H9 (cell line): ENCODE results near the gene CFAP45. TPM values are rescaled to one million over a fixed set of nuclear protein-coding genes. Genes with fewer than 3 reads are reported as not detected.

Source experiments
- DNase-seq: peaks from one replicate; pipeline ENCODE4 v3.0.0-alpha.2; 2017
- H2AFZ ChIP-seq: one replicate; pipeline ENCODE4 v1.6.1; 2013; ENCODE audit warnings: mild to moderate bottlenecking, low read length, control low read depth, moderate library complexity
- H2AK5ac ChIP-seq: 2 replicates; pipeline ENCODE4 v1.6.1; 2013; ENCODE audit warnings: low read length, control low read depth, mixed read lengths; ENCODE audit not compliant: insufficient read length
- H2BK120ac ChIP-seq: one replicate; pipeline ENCODE4 v1.6.1; 2013; ENCODE audit warnings: low read depth, mild to moderate bottlenecking, low read length, control low read depth, inconsistent platforms; ENCODE audit not compliant: poor library complexity, severe bottlenecking
- H2BK12ac ChIP-seq: 2 replicates; pipeline ENCODE4 v1.6.1; 2013; ENCODE audit warnings: low read length, control low read depth, mixed read lengths, low read depth; ENCODE audit not compliant: insufficient read length
- H2BK15ac ChIP-seq: 2 replicates; pipeline ENCODE4 v1.6.1; 2013; ENCODE audit warnings: low read depth, low read length, control low read depth
- H2BK20ac ChIP-seq: one replicate; pipeline ENCODE4 v1.6.1; 2013; ENCODE audit warnings: low read depth, mild to moderate bottlenecking, low read length, control low read depth, inconsistent platforms; ENCODE audit not compliant: poor library complexity, severe bottlenecking
- H2BK5ac ChIP-seq: 2 replicates; pipeline ENCODE4 v1.6.1; 2013; ENCODE audit warnings: low read length, control low read depth, mixed read lengths; ENCODE audit not compliant: insufficient read length
- H3K14ac ChIP-seq: 2 replicates; pipeline ENCODE4 v1.6.1; 2013; ENCODE audit warnings: low read length, control low read depth; ENCODE audit not compliant: insufficient read depth
- H3K18ac ChIP-seq: 2 replicates; pipeline ENCODE4 v1.6.1; 2013; ENCODE audit warnings: low read depth, mild to moderate bottlenecking, mixed read lengths, low read length, control low read depth; ENCODE audit not compliant: insufficient read length
- H3K23ac ChIP-seq: 2 replicates; pipeline ENCODE4 v1.6.1; 2013; ENCODE audit warnings: low read length, control low read depth, mixed read lengths, low read depth; ENCODE audit not compliant: insufficient read length
- H3K23me2 ChIP-seq: 2 replicates; pipeline ENCODE4 v1.6.1; 2013; ENCODE audit warnings: low read depth, mild to moderate bottlenecking, mixed read lengths, low read length, control low read depth; ENCODE audit not compliant: insufficient read length, poor library complexity, severe bottlenecking
- H3K27ac ChIP-seq: 2 replicates; pipeline ENCODE4 v1.5.1; 2013; ENCODE audit warnings: low read length, control low read depth, mixed read lengths, low read depth; ENCODE audit not compliant: insufficient read length
- H3K27me3 ChIP-seq: 2 replicates; pipeline ENCODE4 v1.6.1; 2013; ENCODE audit warnings: low read length, control low read depth, inconsistent platforms; ENCODE audit not compliant: insufficient read depth
- H3K4ac ChIP-seq: 2 replicates; pipeline ENCODE4 v1.6.1; 2013; ENCODE audit warnings: low read depth, mild to moderate bottlenecking, control low read depth, inconsistent platforms, low read length, moderate library complexity
- H3K4me1 ChIP-seq: 2 replicates; pipeline ENCODE4 v1.6.1; 2013; ENCODE audit warnings: low read length, control low read depth, inconsistent platforms; ENCODE audit not compliant: insufficient read depth
- H3K4me2 ChIP-seq: 2 replicates; pipeline ENCODE4 v1.6.1; 2013; ENCODE audit warnings: low read length, control low read depth, mixed read lengths; ENCODE audit not compliant: insufficient read length, insufficient read depth
- H3K56ac ChIP-seq: 2 replicates; pipeline ENCODE4 v1.6.1; 2013; ENCODE audit warnings: low read depth, mild to moderate bottlenecking, mixed read lengths, low read length, control low read depth; ENCODE audit not compliant: insufficient read length
- H3K79me1 ChIP-seq: 2 replicates; pipeline ENCODE4 v1.6.1; 2013; ENCODE audit warnings: low read depth, mild to moderate bottlenecking, moderate library complexity, low read length, control low read depth, inconsistent platforms; ENCODE audit not compliant: insufficient read depth, poor library complexity, severe bottlenecking
- H3K79me2 ChIP-seq: 2 replicates; pipeline ENCODE4 v1.6.1; 2013; ENCODE audit warnings: low read length, control low read depth, inconsistent platforms; ENCODE audit not compliant: insufficient read depth
- H3K9ac ChIP-seq: 2 replicates; pipeline ENCODE4 v1.6.1; 2013; ENCODE audit warnings: low read length, control low read depth, mixed read lengths; ENCODE audit not compliant: insufficient read length; ENCODE audit errors: extremely low read depth
- H3K9me3 ChIP-seq: one replicate; pipeline ENCODE4 v1.6.1; 2013; ENCODE audit warnings: low read depth, low read length, inconsistent platforms; ENCODE audit not compliant: control insufficient read depth
- H3T11ph ChIP-seq: one replicate; pipeline ENCODE4 v1.6.1; 2013; ENCODE audit warnings: mild to moderate bottlenecking, low read length, control low read depth, inconsistent platforms
- H4K20me1 ChIP-seq: one replicate; pipeline ENCODE4 v1.6.1; 2013; ENCODE audit not compliant: control insufficient read depth, insufficient read length, insufficient read depth
- H4K5ac ChIP-seq: 2 replicates; pipeline ENCODE4 v1.6.1; 2013; ENCODE audit warnings: low read depth, mild to moderate bottlenecking, mixed read lengths, low read length, control low read depth; ENCODE audit not compliant: insufficient read length
- H4K8ac ChIP-seq: replicated peaks from 2 replicates; pipeline ENCODE4 v1.6.1; 2013; ENCODE audit warnings: low read length, control low read depth, mixed read lengths, low read depth; ENCODE audit not compliant: insufficient read length
- H4K91ac ChIP-seq: 2 replicates; pipeline ENCODE4 v1.6.1; 2013; ENCODE audit warnings: low read depth, mild to moderate bottlenecking, moderate library complexity, mixed read lengths, low read length, control low read depth; ENCODE audit not compliant: insufficient read length
- H3K27ac Mint-ChIP-seq, 3 experiments: 2 replicates in 2 of 3; 3 replicates in 1 of 3; pipeline ENCODE4 v1.8.0; 2020 to 2021; ENCODE audit warnings: mixed read lengths in 3 of 3, mild to moderate bottlenecking in 1 of 3, moderate library complexity in 1 of 3
- H3K27me3 Mint-ChIP-seq: 2 replicates; pipeline ENCODE4 v1.8.0; 2021; ENCODE audit warnings: low read depth, mild to moderate bottlenecking, moderate library complexity, mixed read lengths
- H3K36me3 Mint-ChIP-seq, 3 experiments: 2 replicates in 2 of 3; 3 replicates in 1 of 3; pipeline ENCODE4 v1.8.0; 2020 to 2021; ENCODE audit warnings: low read depth in 3 of 3, mixed read lengths in 3 of 3; ENCODE audit not compliant: insufficient read depth in 1 of 3
- H3K4me1 Mint-ChIP-seq, 2 experiments: 2 replicates each; pipeline ENCODE4 v1.8.0; 2020; ENCODE audit warnings: mixed read lengths in 2 of 2
- H3K4me3 Mint-ChIP-seq, 2 experiments: 2 replicates in 1 of 2; 3 replicates in 1 of 2; pipeline ENCODE4 v1.8.0; 2020 to 2021; ENCODE audit warnings: mild to moderate bottlenecking in 2 of 2, mixed read lengths in 2 of 2, moderate library complexity in 1 of 2
- H3K9me3 Mint-ChIP-seq, 2 experiments: 2 replicates in 1 of 2; 3 replicates in 1 of 2; pipeline ENCODE4 v1.8.0; 2020; ENCODE audit warnings: mild to moderate bottlenecking in 2 of 2, mixed read lengths in 2 of 2, moderate library complexity in 1 of 2
- CTCF ChIP-seq: fragments of 200-600 bp; sonication (generic); conservative IDR thresholded peaks from 3 replicates; pipeline ENCODE4 v1.8.0; 2021; ENCODE audit warnings: antibody characterized with exemption, mild to moderate bottlenecking
- WGBS: extraction: QIAGEN DNeasy Blood & Tissue Kit; methylation state at CpG from one replicate; pipeline ENCODE4 v1.1.7; 2013; ENCODE audit warnings: missing lambda C conversion rate, low lambda C conversion rate, mixed read lengths; ENCODE audit not compliant: insufficient read length; ENCODE audit errors: extremely low coverage; 5-methylcytosine and 5-hydroxymethylcytosine counted together
- total RNA-seq: library from RNA; stranded (reverse); gene quantifications from 2 replicates; pipeline ENCODE4 v1.2.1, GENCODE V29; 2021

Gene CFAP45
- total RNA-seq, 1 experiment from 2014 or later = 0.85 TPM

GRCh38 chr1:159855709-159856108 lies 44.3 kb downstream of the CFAP45 start:
- no peak overlapping the region for H3K27ac Mint-ChIP-seq
- no peak overlapping the region; a peak in 1 of 5 replicates for H3K4me3 Mint-ChIP-seq
- no peak overlapping the region for H3K9ac ChIP-seq
- no peak for DNase-seq
- no peaks in the 10 kb centered on the region for H3K9me3 ChIP-seq
- no peak overlapping the region for H3K56ac ChIP-seq
- no peak overlapping the region for H3K4me2 ChIP-seq
- no peaks in the 10 kb centered on the region for H4K20me1 ChIP-seq
- no peak overlapping the region for H4K8ac ChIP-seq
- H3T11ph ChIP-seq = no peak overlapping the region
- no CpG with 5 or more reads among the region's 34 CpGs for WGBS
- H3K79me2 ChIP-seq = no peaks in the 10 kb centered on the region
- H3K4me1 ChIP-seq = no peaks in the 10 kb centered on the region
- peaks cover 6% of the 10 kb centered on the region for H3K23me2 ChIP-seq
- H2BK12ac ChIP-seq = no peak overlapping the region
- H3K79me1 ChIP-seq = no peaks in the 10 kb centered on the region
- no peaks in the 10 kb centered on the region for H3K36me3 Mint-ChIP-seq
- no peak overlapping the region for H2BK20ac ChIP-seq
- H2AFZ ChIP-seq = no peak overlapping the region
- H2AK5ac ChIP-seq = no peak overlapping the region
- H3K27me3 ChIP-seq = peaks cover 6% of the 10 kb centered on the region; the same call in 1 of the 2 replicates
- no peak overlapping the region for H3K27ac ChIP-seq
- no peak overlapping the region for H4K91ac ChIP-seq
- no peaks in the 10 kb centered on the region for H3K9me3 Mint-ChIP-seq
- no peak overlapping the region for H3K18ac ChIP-seq
- H3K23ac ChIP-seq = no peak overlapping the region
- H3K27me3 Mint-ChIP-seq = peaks cover 50% of the 10 kb centered on the region
- TF ChIP-seq CTCF = no peak
- peaks cover 6% of the 10 kb centered on the region in 2 experiments for H3K4me1 Mint-ChIP-seq
- no peak overlapping the region for H2BK5ac ChIP-seq
- H2BK15ac ChIP-seq = no peak overlapping the region
- no peak overlapping the region for H3K4ac ChIP-seq
- H4K5ac ChIP-seq = no peak overlapping the region
- no peak overlapping the region for H3K14ac ChIP-seq
- H2BK120ac ChIP-seq = no peak overlapping the region
